PC-3 (cell line): ENCODE measurements around the gene ADARB2. TPM values are rescaled to one million over a fixed set of nuclear protein-coding genes. Genes with fewer than 3 reads are reported as not detected.

Source experiments
- ATAC-seq: fragments of 200-7000 bp; cut with Tn5 transposase; 2 replicates; pipeline ENCODE4 v1.9.1; 2020; ENCODE audit warnings: mild to moderate bottlenecking, moderate library complexity
- BruUV-seq: library from RNA; stranded (reverse); fragments of 400-500 nt; replicated peaks from 2 replicates; lab custom pipeline; 2021; lab: Mats Ljungman, UMichigan
- CTCF ChIA-PET: fragments of 300-600 bp; sonication (Branson Sonifier 250); formaldehyde crosslinking; loops from one replicate; lab custom pipeline; 2022; ENCODE audit warnings: antibody characterized with exemption; lab: Charles Lee
- POLR2A ChIA-PET: fragments of 300-600 bp; sonication (Branson Sonifier 250); formaldehyde crosslinking; loops from one replicate; lab custom pipeline; 2022; ENCODE audit warnings: antibody characterized with exemption; ENCODE audit not compliant: unreplicated experiment; lab: Charles Lee
- DNase-seq: peaks from one replicate; pipeline ENCODE4 v3.0.0-alpha.2; 2015
- H2AFZ ChIP-seq: fragments of 300-600 bp; sonication (generic); 2 replicates; pipeline ENCODE4 v1.6.0; 2016; ENCODE audit warnings: antibody characterized with exemption, low read length
- H3F3A ChIP-seq: fragments of 300-600 bp; sonication (generic); one replicate; pipeline ENCODE4 v1.6.0; 2017; ENCODE audit warnings: antibody characterized with exemption, low read length, control low read depth, mild to moderate bottlenecking; ENCODE audit not compliant: unreplicated experiment
- H3K27ac ChIP-seq: fragments of 300-600 bp; sonication (generic); 2 replicates; pipeline ENCODE4 v1.5.1; 2016; ENCODE audit warnings: mild to moderate bottlenecking, low read length
- H3K27me3 ChIP-seq: fragments of 300-600 bp; sonication (generic); 2 replicates; pipeline ENCODE4 v1.6.1; 2016; ENCODE audit warnings: low read length, mixed read lengths
- H3K36me3 ChIP-seq: fragments of 300-600 bp; sonication (generic); 2 replicates; pipeline ENCODE4 v1.6.1; 2016; ENCODE audit warnings: low read depth, mixed run types, low read length, mixed read lengths
- H3K4me1 ChIP-seq: fragments of 300-600 bp; sonication (generic); 2 replicates; pipeline ENCODE4 v1.5.1; 2016; ENCODE audit warnings: low read length; ENCODE audit not compliant: insufficient read depth
- H3K4me2 ChIP-seq: fragments of 300-600 bp; sonication (generic); 2 replicates; pipeline ENCODE4 v1.6.0; 2016; ENCODE audit warnings: low read length
- H3K4me3 ChIP-seq: fragments of 300-600 bp; sonication (generic); 2 replicates; pipeline ENCODE4 v1.5.1; 2016; ENCODE audit warnings: mild to moderate bottlenecking, low read length, mixed read lengths
- H3K79me2 ChIP-seq: fragments of 300-600 bp; sonication (generic); 2 replicates; pipeline ENCODE4 v1.6.1; 2017; ENCODE audit warnings: low read length, mixed read lengths
- H3K9ac ChIP-seq: fragments of 300-600 bp; sonication (generic); 2 replicates; pipeline ENCODE4 v1.6.0; 2016; ENCODE audit warnings: mild to moderate bottlenecking, low read length
- H3K9me2 ChIP-seq: fragments of 300-600 bp; sonication (generic); replicated peaks from 2 replicates; pipeline ENCODE4 v1.6.1; 2016; ENCODE audit warnings: mixed run types, low read length, mixed read lengths
- H3K9me3 ChIP-seq: fragments of 300-600 bp; sonication (generic); 2 replicates; pipeline ENCODE4 v1.6.1; 2016; ENCODE audit warnings: low read length, mixed read lengths
- H4K20me1 ChIP-seq: fragments of 300-600 bp; sonication (generic); 2 replicates; pipeline ENCODE4 v1.6.1; 2016; ENCODE audit warnings: low read length, mixed read lengths
- CTCF ChIP-seq: fragments of 300-600 bp; sonication (generic); conservative IDR thresholded peaks from 2 replicates; pipeline ENCODE4 v1.5.1; 2017; ENCODE audit warnings: antibody characterized with exemption, low read depth, mild to moderate bottlenecking, low read length
- EZH2 ChIP-seq: fragments of 300-600 bp; sonication (generic); IDR thresholded peaks from one replicate; pipeline ENCODE4 v1.6.1; 2017; ENCODE audit warnings: antibody characterized with exemption, mild to moderate bottlenecking, low read length; ENCODE audit not compliant: unreplicated experiment
- EZH2phosphoT487 ChIP-seq: fragments of 300-600 bp; sonication (generic); IDR thresholded peaks from 2 replicates; pipeline ENCODE4 v1.6.1; 2018; ENCODE audit warnings: mild to moderate bottlenecking, antibody characterized with exemption, low read length, borderline replicate concordance
- intact Hi-C: fragments of 100-400 bp; cut with micrococcal nuclease; formaldehyde crosslinking; loops from 2 replicates; pipeline ENCODE4 v1.9.0; 2023
- total RNA-seq: library from RNA; depleted of rRNA; stranded (reverse); fragments of >200 nt; gene quantifications from 2 replicates; pipeline ENCODE4 v1.2.3, GENCODE V29; 2014

Gene ADARB2
- total RNA-seq, 1 experiment from 2014 or later, result not detected

GRCh38 chr10:1524540-1524939, 212.8 kb downstream of the ADARB2 start:
- Histone ChIP-seq H3K27ac (no peak overlapping the region), H3K27me3 (no peaks in the 10 kb centered on the region), H3K4me2 (no peak overlapping the region), H3K4me3 (no peak overlapping the region), H3K4me1 (no peaks in the 10 kb centered on the region), H3K79me2 (no peaks in the 10 kb centered on the region), H3K36me3 (no peaks in the 10 kb centered on the region), H3K9ac (no peak overlapping the region), H4K20me1 (no peaks in the 10 kb centered on the region), H3K9me2 (no peaks in the 10 kb centered on the region), H3K9me3 (no peaks in the 10 kb centered on the region), H2AFZ (no peak overlapping the region), H3F3A (no peaks in the 10 kb centered on the region)
- POLR2A ChIA-PET, result no interaction called here
- intact Hi-C loops, result no loop called here
- DNase-seq (no peak), ATAC-seq (no peak)
- CTCF ChIA-PET, result no interaction called here
- BruUV-seq, result no TSS peak
- TF ChIP-seq CTCF, result no peak
- no peak for TF ChIP-seq EZH2
- TF ChIP-seq EZH2phosphoT487, result no peak

- H4K20me1 ChIP-seq, result no peaks in the 10 kb centered on the region
- no peaks in the 10 kb centered on the region for H3K79me2 ChIP-seq
- no peaks in the 10 kb centered on the region for H3K4me1 ChIP-seq
- CTCF ChIA-PET, result no interaction called here
- no peaks in the 10 kb centered on the region for H3F3A ChIP-seq
- H3K4me2 ChIP-seq, result no peak overlapping the region
- no peaks in the 10 kb centered on the region for H3K9me2 ChIP-seq
- H3K9me3 ChIP-seq, result no peaks in the 10 kb centered on the region
- ATAC-seq, result no peak
- no TSS peak for BruUV-seq
- no peaks in the 10 kb centered on the region for H3K27me3 ChIP-seq
- no peak overlapping the region for H2AFZ ChIP-seq
- POLR2A ChIA-PET, result no interaction called here
- H3K36me3 ChIP-seq, result no peaks in the 10 kb centered on the region
- H3K4me3 ChIP-seq, result no peak overlapping the region
- intact Hi-C loops, result no loop called here
- no peak for TF ChIP-seq EZH2
- TF ChIP-seq EZH2phosphoT487, result no peak
- TF ChIP-seq CTCF, result no peak
- no peak overlapping the region for H3K9ac ChIP-seq
- DNase-seq, result no peak
- H3K27ac ChIP-seq, result no peak overlapping the region
Observed at GRCh38 chr10:1523221-1523620, 214.1 kb downstream of the ADARB2 start.

- Histone ChIP-seq H3K4me1 (no peaks in the 10 kb centered on the region), H3K9ac (no peak overlapping the region), H3K27me3 (no peaks in the 10 kb centered on the region), H3K4me3 (no peak overlapping the region), H2AFZ (no peak overlapping the region), H4K20me1 (no peaks in the 10 kb centered on the region), H3K9me3 (no peaks in the 10 kb centered on the region), H3K9me2 (no peaks in the 10 kb centered on the region), H3K36me3 (no peaks in the 10 kb centered on the region), H3K4me2 (no peak overlapping the region), H3K27ac (no peak overlapping the region), H3F3A (no peaks in the 10 kb centered on the region), H3K79me2 (no peaks in the 10 kb centered on the region)
- intact Hi-C loops, result no loop called here
- no TSS peak for BruUV-seq
- TF ChIP-seq CTCF, result no peak
- TF ChIP-seq EZH2phosphoT487, result no peak
- TF ChIP-seq EZH2, result no peak
- CTCF ChIA-PET, result no interaction called here
- DNase-seq (no peak), ATAC-seq (no peak)
- POLR2A ChIA-PET, result no interaction called here
Observed at GRCh38 chr10:1522237-1522636, 215.1 kb downstream of the ADARB2 start.
